ENCODE results near the gene THSD4. TPM values are rescaled to one million over a fixed set of nuclear protein-coding genes. Genes with fewer than 3 reads are reported as not detected.
A peak's percentile ranks its signal among the peaks of the same experiment; 100 is the strongest.

THSD4 gene
- total RNA-seq, 1 donor from 2014 or later: 2.5 TPM

GRCh38 chr15:71219645-71220044 is 104.4 kb downstream of the THSD4 start:
- no peaks in the 10 kb centered on the region for H4K20me1 ChIP-seq (ENCODE audit: insufficient read depth, low read length)
- H3K9me3 ChIP-seq (ENCODE audit: insufficient read depth, low read depth, low read length): no peaks in the 10 kb centered on the region
- DNase-seq (ENCODE audit: low read depth): peak; percentile 74
- Mint-ChIP-seq H3K27ac (ENCODE audit: unreplicated experiment) (no peak overlapping the region), H3K4me1 (ENCODE audit: low read depth, unreplicated experiment) (no peaks in the 10 kb centered on the region), H3K36me3 (ENCODE audit: low read depth, unreplicated experiment) (no peaks in the 10 kb centered on the region), H3K27me3 (ENCODE audit: low read depth, unreplicated experiment) (no peaks in the 10 kb centered on the region), H3K9me3 (ENCODE audit: unreplicated experiment) (no peaks in the 10 kb centered on the region), H3K4me3 (ENCODE audit: unreplicated experiment) (no peak overlapping the region)
- FAIRE-seq: peak; percentile 63
- H3K27ac ChIP-seq (ENCODE audit: low read depth, low read length): no peak overlapping the region
- TF ChIP-seq EZH2 (IDR thresholded peaks at IDR 0.05; ENCODE audit: insufficient read depth, low read length) (no peak), CTCF (IDR thresholded peaks at IDR 0.05; ENCODE audit: insufficient read depth, low read depth, low read length) (no peak)
- H3K79me2 ChIP-seq (ENCODE audit: insufficient read depth, low read length): no peaks in the 10 kb centered on the region
- no peaks in the 10 kb centered on the region for H3K36me3 ChIP-seq (ENCODE audit: insufficient read depth, low read length)
- H3K27me3 ChIP-seq (ENCODE audit: insufficient read depth, low read length): no peaks in the 10 kb centered on the region
- no peak overlapping the region for H2AFZ ChIP-seq (ENCODE audit: low read depth, low read length)
- H3K4me2 ChIP-seq (ENCODE audit: low read length): no peak overlapping the region
- H3K4me3 ChIP-seq (ENCODE audit: insufficient read depth, low read depth, low read length): no peak overlapping the region
- no peak overlapping the region for H3K9ac ChIP-seq (ENCODE audit: low read length)
- no peaks in the 10 kb centered on the region for H3K4me1 ChIP-seq (ENCODE audit: insufficient read depth, low read length)

GRCh38 chr15:71220828-71221227 is 105.6 kb downstream of the THSD4 start:
- Histone ChIP-seq H3K4me2 (ENCODE audit: low read length) (no peak overlapping the region), H3K79me2 (ENCODE audit: insufficient read depth, low read length) (no peaks in the 10 kb centered on the region), H3K4me3 (ENCODE audit: insufficient read depth, low read depth, low read length) (no peak overlapping the region), H3K4me1 (ENCODE audit: insufficient read depth, low read length) (no peaks in the 10 kb centered on the region), H3K9me3 (ENCODE audit: insufficient read depth, low read depth, low read length) (no peaks in the 10 kb centered on the region), H2AFZ (ENCODE audit: low read depth, low read length) (no peak overlapping the region), H3K36me3 (ENCODE audit: insufficient read depth, low read length) (no peaks in the 10 kb centered on the region), H3K27me3 (ENCODE audit: insufficient read depth, low read length) (no peaks in the 10 kb centered on the region), H3K27ac (ENCODE audit: low read depth, low read length) (no peak overlapping the region), H3K9ac (ENCODE audit: low read length) (no peak overlapping the region), H4K20me1 (ENCODE audit: insufficient read depth, low read length) (no peaks in the 10 kb centered on the region)
- H3K27me3 Mint-ChIP-seq (ENCODE audit: low read depth, unreplicated experiment): no peaks in the 10 kb centered on the region
- TF ChIP-seq EZH2 (IDR thresholded peaks at IDR 0.05; ENCODE audit: insufficient read depth, low read length) (no peak), CTCF (IDR thresholded peaks at IDR 0.05; ENCODE audit: insufficient read depth, low read depth, low read length) (no peak)
- no peaks in the 10 kb centered on the region for H3K4me1 Mint-ChIP-seq (ENCODE audit: low read depth, unreplicated experiment)
- no peak overlapping the region for H3K4me3 Mint-ChIP-seq (ENCODE audit: unreplicated experiment)
- no peaks in the 10 kb centered on the region for H3K9me3 Mint-ChIP-seq (ENCODE audit: unreplicated experiment)
- DNase-seq (ENCODE audit: low read depth) (no peak), FAIRE-seq (no peak)
- H3K27ac Mint-ChIP-seq (ENCODE audit: unreplicated experiment): no peak overlapping the region
- no peaks in the 10 kb centered on the region for H3K36me3 Mint-ChIP-seq (ENCODE audit: low read depth, unreplicated experiment)

GRCh38 chr15:71221417-71221816 is 106.1 kb downstream of the THSD4 start:
- H3K27me3 ChIP-seq (ENCODE audit: insufficient read depth, low read length): no peaks in the 10 kb centered on the region
- H3K79me2 ChIP-seq (ENCODE audit: insufficient read depth, low read length): no peaks in the 10 kb centered on the region
- H4K20me1 ChIP-seq (ENCODE audit: insufficient read depth, low read length): no peaks in the 10 kb centered on the region
- H3K4me3 ChIP-seq (ENCODE audit: insufficient read depth, low read depth, low read length): no peak overlapping the region
- H3K4me2 ChIP-seq (ENCODE audit: low read length): no peak overlapping the region
- no peak overlapping the region for H2AFZ ChIP-seq (ENCODE audit: low read depth, low read length)
- H3K36me3 ChIP-seq (ENCODE audit: insufficient read depth, low read length): no peaks in the 10 kb centered on the region
- no peak for TF ChIP-seq EZH2 (IDR thresholded peaks at IDR 0.05; ENCODE audit: insufficient read depth, low read length)
- no peak for TF ChIP-seq CTCF (IDR thresholded peaks at IDR 0.05; ENCODE audit: insufficient read depth, low read depth, low read length)
- Mint-ChIP-seq H3K4me1 (ENCODE audit: low read depth, unreplicated experiment) (no peaks in the 10 kb centered on the region), H3K27me3 (ENCODE audit: low read depth, unreplicated experiment) (no peaks in the 10 kb centered on the region), H3K9me3 (ENCODE audit: unreplicated experiment) (no peaks in the 10 kb centered on the region), H3K36me3 (ENCODE audit: low read depth, unreplicated experiment) (no peaks in the 10 kb centered on the region), H3K4me3 (ENCODE audit: unreplicated experiment) (peak overlapping the region; percentile 25), H3K27ac (ENCODE audit: unreplicated experiment) (no peak overlapping the region)
- no peak for FAIRE-seq
- no peak overlapping the region for H3K27ac ChIP-seq (ENCODE audit: low read depth, low read length)
- no peaks in the 10 kb centered on the region for H3K4me1 ChIP-seq (ENCODE audit: insufficient read depth, low read length)
- H3K9ac ChIP-seq (ENCODE audit: low read length): no peak overlapping the region
- DNase-seq (ENCODE audit: low read depth): no peak
- no peaks in the 10 kb centered on the region for H3K9me3 ChIP-seq (ENCODE audit: insufficient read depth, low read depth, low read length)
